ENCODE results near the gene PXDN.

- TF ChIP-seq CTCF (IDR thresholded peaks at IDR 0.05) (no peak), EZH2 (IDR thresholded peaks at IDR 0.05; ENCODE audit: borderline replicate concordance, insufficient read depth, low read depth, low read length, poor library complexity, severe bottlenecking) (no peak)
Observed at GRCh38 chr2:1641523-1641922, 102.8 kb downstream of the PXDN start.
